Skeletal muscle cell (primary cell): ENCODE data around the gene MCOLN3.
A peak's percentile ranks its signal among the peaks of the same experiment; 100 is the strongest.

Experiments used
- DNase-seq: peaks from one replicate; pipeline ENCODE4 v3.0.0-alpha.2; 2010; ENCODE audit warnings: low read depth
- H3K4me3 ChIP-seq: 2 replicates; pipeline ENCODE4 v1.5.1; 2011; ENCODE audit warnings: low read depth, mild to moderate bottlenecking, control low read depth, low read length, moderate library complexity

MCOLN3 gene, protein sequence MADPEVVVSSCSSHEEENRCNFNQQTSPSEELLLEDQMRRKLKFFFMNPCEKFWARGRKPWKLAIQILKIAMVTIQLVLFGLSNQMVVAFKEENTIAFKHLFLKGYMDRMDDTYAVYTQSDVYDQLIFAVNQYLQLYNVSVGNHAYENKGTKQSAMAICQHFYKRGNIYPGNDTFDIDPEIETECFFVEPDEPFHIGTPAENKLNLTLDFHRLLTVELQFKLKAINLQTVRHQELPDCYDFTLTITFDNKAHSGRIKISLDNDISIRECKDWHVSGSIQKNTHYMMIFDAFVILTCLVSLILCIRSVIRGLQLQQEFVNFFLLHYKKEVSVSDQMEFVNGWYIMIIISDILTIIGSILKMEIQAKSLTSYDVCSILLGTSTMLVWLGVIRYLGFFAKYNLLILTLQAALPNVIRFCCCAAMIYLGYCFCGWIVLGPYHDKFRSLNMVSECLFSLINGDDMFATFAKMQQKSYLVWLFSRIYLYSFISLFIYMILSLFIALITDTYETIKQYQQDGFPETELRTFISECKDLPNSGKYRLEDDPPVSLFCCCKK

DNA sequence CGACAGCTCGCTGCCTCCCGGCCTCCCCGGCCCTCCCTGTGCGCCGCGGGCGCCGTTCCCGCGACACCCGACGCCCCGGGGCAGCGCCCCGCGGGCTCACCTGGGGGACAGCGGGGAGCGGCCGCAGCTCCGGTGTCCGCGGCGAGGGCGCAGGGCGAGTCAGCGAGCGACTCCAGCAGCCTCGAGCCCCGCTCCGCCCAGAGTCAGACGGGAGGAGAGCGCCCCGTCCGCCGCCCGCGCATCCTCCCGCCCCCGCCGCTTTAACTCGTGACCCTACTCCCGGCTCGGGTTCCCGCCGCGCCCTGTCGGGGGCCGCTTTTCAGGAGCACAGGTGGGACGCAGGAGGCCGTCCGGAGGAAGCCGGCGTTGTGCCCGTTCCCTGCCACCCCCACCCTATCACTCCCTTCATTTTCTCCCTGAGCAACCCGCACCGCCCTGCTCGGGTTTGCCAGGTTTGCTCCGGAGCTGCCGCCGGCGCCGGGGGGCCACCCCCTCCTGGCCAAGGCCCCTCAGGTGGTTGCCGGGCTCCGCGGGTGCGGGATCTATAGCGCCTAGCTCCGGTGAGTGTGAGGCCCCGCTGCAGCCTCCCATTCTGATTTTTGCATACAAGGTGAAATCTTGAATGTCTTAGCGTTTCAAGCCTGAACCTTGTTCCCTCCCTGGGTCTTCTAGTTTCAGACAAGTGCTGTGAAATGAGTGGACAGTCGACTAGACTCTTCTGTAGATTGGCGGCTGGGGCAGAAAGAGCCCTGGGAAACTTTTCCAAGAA, at the start of gene MCOLN3:
TSS of gene MCOLN3 (minus strand) at position 205 of the 769 bp plus-strand sequence. CDS start 3,140 bp downstream, outside the sequence.
- H3K4me3 ChIP-seq, result peak within 1 kb of the TSS; percentile 34
- no peak for DNase-seq

DNA sequence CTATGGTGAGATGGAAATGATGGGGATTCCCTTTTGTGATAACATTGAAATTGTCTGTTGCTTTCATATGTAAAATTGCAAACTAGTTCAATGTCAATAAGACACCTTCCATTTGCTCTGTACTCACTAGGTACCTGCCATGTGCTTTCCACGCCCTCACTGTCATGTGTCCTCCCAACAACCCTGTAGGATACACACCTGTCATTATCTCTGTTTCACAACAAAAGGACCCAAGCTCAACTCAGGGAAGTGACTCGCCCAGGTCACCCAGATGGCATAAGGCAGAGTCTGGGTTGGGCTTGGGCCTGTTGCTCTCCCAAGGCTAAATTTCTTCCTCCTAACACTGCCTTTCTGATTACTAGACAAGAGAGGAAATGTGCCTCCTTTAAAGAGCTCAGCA, 45.3 kb upstream of the MCOLN3 start:
- no peak overlapping the region for H3K4me3 ChIP-seq
- DNase-seq, result no peak

DNA sequence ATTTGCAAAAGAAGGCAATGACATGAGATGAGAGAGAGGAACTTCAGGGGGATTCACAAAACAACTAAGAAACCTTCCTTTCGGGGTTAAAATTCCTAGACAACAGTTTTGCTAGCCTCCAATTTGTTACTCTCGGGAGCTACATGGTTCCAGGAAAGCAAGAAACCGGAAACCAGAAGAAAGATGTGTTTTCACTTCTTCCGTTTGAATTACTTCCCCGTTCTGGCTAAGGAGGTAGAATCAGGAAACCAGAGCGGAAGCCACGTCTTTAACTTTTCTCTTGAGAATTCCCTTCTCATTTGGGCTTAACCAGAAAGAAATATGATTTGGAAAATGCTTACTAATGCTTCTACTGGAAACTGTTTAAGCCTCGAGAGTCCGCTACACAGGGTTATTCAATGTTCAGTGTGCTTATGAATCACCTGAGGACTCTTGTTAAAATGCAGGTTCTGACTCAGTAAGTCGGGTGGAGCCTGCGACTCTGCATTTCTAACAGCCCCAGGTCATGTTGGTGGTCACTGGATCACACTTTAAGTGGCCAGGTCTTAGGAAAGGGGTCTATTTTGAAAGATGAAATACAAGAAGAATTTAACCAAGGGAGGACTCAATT, 43.5 kb upstream of the MCOLN3 start:
- no peak for DNase-seq
- peak overlapping the region; percentile 17 for H3K4me3 ChIP-seq

DNA sequence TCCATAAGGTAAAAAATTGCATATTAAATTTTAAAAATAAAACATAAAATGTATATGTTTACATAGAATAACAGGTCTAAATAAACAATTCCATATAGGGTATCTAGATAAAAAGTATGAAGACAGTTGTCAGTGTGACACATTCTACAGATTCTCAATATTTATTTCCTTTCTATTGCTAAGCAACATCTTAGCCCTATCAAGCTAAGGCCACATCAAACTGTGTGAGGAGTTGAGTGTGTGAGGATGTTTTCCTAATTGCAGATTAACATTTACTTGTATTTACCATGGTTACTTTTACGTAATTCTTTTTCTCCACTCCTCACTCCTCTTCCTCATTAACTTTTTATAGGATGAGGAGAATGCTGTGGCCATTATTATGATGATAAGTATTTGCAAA, 41.9 kb upstream of the MCOLN3 start:
- H3K4me3 ChIP-seq, result no peak overlapping the region
- DNase-seq, result no peak

DNA sequence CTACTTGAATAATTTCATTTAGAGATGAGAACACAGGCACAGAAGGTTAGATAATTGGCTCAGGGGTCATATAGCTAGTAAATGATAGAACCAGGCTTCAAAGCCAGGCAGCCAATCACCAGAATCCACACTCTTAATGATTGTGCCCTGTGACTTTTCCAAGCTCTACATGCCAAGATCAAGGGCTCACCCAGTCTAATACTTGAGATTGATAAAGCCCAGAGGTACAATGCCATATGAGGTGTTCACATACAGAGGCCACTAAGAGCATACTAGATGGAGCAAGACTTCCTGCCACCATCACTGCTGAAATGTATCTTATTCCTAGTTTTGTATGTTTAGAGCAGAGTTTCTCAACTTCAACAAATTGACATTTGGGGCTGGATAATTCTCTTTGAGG, 40.9 kb upstream of the MCOLN3 start:
- no peak overlapping the region for H3K4me3 ChIP-seq
- DNase-seq, result no peak

DNA sequence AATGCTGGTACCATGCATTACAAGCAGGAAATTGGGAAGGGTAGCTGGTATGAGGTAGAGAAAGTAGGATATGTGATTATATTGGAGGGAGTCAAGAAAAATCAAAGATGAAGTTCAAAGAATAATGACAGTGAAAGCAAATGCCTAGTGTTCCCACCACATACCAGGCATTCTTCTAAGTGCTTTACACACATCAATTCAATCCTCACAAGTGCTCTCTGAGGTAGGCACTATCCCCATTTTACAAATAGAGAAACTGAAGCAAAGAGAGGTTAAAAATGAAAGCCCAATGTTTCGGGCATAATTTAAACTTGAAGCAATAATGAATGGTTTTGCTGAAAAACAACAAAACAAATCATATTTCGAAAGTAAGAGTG, 40.1 kb upstream of the MCOLN3 start:
- DNase-seq, result no peak
- H3K4me3 ChIP-seq, result no peak overlapping the region

DNA sequence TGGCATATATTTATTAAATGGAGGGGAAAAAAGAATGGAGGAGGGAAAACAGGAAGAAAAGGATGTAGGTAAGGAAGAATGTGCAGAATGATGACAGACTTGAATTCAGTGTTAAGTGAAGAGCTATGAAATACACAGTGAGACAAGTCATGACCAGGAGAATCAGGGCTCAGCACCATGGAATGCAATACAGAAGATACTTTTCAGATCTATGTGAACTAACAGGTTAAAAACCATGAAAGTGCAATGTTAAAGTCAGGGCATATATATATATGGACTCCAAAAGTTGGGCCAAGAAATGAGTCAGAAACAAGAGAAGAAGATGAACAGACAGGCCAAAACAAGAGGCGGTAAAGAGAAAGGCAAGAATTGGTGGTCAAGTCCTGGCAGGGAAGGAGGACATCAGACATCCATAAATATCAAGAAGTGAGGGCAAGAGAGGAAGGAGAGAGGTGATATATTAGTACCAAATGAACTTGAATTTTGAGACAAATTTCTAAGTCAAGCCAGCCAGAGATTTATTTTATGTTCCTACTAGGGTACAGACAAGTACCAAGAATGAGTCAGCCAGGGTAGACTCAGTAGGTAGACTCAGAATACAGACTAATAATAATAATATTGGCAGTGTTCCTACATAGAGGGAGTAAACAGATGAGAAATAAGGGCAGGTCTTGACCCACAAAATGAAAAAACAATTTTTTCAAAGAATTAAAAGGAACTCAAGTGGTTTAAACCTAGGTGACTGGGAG, 39.5 kb upstream of the MCOLN3 start:
- H3K4me3 ChIP-seq, result no peak overlapping the region
- DNase-seq, result no peak

DNA sequence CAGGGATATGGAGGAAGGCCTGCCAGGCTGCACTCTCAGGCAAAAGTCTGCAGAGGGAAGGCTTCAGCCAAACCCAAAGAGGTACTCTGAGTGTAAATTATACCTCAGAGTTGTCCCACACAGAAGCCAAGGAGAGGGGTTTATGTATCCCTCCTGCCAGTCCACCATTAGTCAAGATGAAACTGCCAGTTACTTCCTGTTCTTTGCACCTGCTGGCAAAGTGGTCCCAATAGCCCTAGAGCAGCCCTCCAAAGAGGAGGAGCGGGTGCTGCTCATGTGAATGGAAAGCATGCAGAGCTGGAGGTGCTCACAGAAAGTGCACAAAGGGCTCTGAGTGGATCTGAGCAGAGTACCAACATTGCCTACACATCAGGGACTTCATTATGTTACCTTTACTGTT, 37.1 kb upstream of the MCOLN3 start:
- DNase-seq, result no peak
- no peak overlapping the region for H3K4me3 ChIP-seq

DNA sequence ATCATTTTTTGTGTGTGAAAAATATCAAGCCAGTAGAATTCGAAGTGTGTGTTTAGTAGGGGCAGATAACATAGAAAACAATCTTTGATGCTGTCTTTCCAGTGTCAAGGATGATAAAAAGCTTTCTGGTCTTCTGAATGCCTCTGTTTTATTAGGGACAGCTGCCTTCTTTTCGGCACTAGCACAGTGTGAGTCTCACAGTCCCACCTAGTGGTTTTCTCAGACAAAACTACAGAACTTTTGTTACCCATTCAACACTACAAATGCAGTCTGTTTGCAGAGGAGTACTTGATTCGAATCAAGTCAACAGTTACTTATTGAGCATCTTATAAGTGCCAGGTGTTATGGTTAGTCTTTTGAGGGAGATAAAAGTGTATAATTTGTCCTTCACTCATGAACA, 30.6 kb upstream of the MCOLN3 start:
- H3K4me3 ChIP-seq, result no peak overlapping the region
- no peak for DNase-seq

DNA sequence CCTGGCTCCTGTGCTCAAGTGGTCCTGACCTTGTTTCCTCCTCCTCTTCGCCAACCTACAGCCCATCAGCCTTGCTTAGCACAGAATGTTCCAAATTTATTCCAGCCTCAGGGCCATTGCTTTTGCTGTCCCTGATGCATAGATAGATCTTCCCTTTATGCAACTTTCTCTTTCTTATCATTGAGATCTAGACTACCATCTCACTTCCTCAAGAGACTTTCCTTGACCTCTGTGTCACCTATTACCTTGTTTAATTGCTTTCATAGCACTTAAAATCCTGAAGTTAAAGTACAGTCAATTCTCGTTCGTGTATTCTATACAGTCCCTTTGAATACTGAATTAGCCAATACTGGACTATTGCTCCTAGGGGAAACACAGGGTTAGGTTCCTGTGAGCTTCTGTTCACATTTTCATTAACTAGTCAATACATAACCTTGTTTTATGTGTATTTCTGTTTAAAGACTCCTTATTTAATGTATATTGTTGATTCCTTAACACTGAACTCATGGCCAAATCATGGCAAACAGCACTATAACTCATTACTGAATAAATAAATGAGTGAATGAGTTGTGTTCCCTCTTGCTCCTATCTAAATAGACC, 26.2 kb upstream of the MCOLN3 start:
- H3K4me3 ChIP-seq, result no peak overlapping the region
- no peak for DNase-seq

DNA sequence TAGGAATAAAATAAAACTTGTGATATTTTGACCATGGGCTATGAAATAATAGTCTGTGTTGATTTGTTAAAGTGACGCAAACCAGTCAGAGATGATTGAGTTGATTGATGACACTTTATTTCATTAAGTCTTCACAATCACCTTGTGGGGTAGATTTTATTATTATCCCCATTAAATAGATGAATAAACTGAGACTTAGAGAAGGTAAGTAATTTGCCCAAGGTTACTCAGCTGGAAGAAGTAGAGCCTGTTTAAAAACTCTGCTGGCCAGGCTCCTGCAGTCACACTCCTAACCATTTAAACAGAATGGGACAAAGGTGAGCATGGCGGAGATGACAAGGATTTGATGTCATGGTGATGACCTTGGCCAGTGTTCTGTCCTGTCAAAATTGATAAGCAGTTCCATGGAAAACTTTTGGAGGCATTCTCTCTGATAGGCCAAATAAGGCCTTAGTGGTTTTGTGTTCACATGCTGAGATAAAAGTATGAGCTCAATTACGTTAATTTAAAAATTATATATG, 22.7 kb upstream of the MCOLN3 start:
- no peak for DNase-seq
- H3K4me3 ChIP-seq, result no peak overlapping the region

DNA sequence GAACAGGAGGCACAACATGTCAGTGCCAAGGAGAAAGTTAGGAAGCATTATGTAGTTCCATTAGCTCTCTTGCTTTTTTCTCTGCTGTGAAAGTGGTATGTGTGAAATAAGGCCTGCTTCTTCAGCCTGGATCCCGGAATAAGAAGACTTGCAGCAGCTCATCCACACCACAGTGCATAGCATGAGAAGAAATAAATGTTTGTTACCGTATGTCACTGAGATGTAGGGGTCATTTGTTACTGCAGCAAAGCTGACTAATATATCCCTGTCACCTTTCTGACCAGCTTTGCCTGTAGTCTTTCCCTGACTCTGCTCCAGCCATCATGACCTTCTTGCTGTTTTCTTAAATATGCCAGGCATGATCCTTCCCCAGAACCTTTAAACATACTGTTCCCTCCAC, 20.5 kb upstream of the MCOLN3 start:
- DNase-seq, result no peak
- H3K4me3 ChIP-seq, result no peak overlapping the region

DNA sequence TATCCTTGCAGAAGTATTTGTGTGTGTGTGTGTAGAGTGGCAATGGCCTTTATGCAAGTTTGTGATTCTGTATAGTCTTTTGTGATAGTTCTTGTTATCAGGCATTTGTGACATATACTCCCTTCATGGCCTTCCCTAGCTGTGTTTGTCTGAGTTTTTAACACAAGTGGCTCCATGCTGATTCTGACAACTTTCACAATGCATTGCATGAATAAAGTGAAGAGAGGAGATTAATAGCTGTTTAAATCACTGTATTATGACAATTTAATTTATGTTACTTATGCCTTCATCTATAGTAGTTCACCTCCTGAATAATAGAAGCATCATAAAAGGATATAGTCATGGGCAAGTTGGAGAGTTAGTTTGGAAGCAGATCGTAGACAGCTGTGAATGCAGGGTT, 17.2 kb upstream of the MCOLN3 start:
- no peak overlapping the region for H3K4me3 ChIP-seq
- DNase-seq, result no peak

DNA sequence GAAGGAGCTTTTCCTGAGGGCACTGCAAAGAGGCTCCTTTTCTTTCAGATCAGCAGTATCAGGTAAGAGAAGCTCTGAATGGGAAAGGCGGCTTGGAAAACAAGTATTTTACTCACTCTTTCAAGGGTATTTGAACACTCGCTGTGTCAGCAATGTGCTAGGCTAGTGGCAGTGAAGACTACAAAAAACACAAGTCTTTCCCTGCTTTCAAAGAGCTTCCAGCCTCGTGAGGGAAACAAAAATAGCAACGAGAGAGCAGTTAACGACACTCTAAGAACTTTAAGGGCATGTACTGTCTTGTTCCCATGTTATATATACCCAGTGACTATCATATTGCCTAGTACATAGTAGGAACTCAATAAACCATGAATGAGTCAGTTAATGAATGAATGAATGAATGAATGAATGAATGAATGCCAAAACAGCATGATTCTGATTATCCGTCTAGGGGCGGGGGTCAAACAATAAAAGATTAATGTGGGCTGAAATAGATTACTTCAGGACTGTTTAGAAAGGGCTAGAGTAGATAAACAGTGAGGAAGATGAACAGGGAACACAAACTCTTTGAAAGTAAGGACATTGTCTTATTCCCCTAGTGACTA, 14.2 kb upstream of the MCOLN3 start:
- peak overlapping the region; percentile 57 for H3K4me3 ChIP-seq
- DNase-seq, result no peak

DNA sequence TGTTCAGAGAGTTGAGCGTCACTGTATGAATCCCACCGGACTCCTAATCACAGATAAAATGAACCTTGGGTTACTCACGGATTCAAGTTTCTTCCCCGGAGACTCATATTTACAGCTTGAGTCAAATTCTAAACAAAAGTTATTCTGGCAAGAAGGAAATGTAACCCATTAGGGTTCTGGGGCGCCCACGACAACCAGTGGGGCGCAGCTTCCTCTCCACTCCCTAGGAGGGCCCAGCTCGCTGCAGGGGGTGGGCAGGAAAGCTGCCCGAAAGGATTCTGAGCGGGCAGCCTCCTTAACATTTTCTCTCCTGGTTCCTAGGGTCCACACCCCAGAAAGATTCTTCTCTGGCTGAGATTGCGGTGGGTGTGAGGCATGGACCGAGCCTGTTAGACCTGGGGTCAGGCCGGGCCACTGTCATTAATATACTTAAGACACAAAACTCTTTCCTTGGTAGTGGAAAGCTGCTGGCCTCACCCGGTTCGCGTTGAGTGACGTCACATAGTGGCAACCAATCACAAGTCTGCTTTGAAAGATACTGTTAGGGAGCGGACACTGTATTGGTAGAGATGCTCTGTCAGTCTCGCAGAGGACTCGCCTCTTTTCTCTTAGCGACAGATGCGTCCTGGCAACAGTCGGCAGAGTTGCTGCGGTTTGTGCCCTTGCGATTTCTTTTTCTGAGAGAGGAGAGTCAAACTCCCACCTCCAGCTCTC, 13.6 kb upstream of the MCOLN3 start:
- H3K4me3 ChIP-seq, result peak overlapping the region; percentile 57
- peak; percentile 93 for DNase-seq

DNA sequence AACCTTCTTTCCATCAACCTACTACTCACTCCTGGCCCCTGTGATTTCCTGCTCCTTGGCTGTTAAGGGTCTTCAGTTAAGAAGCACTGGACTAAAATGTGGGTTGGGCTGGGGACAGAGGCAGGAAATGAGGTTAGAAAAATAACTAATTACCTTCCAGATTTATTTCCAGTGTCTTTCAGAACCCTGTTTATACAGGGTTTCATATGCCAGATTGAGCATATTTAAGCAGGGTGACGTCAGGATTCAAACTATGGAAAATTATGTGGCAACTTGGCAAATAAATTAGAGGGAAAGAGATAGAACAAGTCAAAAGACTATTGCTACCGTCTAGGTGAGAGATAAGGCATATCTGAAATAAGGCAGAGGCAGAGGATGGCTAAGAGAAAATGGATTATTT, 11.7 kb upstream of the MCOLN3 start:
- no peak overlapping the region for H3K4me3 ChIP-seq
- DNase-seq, result no peak

DNA sequence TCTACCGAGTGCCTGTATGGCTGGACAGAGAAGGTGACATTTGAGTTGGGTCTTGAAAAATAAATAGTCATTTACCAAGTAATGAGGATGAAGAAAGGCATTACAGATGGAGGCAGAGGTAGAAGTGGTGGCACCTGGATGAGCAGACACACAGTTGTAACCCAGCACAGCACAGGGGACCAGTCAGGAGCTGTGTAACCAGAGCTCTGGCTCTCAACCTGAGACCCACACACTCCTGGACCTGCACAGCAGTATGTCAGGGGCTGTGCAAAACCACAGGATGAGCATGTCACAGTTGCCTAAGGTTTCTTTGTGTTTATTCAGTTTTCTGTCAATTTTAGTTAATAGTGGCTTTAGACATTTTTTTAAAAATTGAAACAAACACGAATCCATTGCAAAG, 11.3 kb upstream of the MCOLN3 start:
- DNase-seq, result no peak
- H3K4me3 ChIP-seq, result no peak overlapping the region

DNA sequence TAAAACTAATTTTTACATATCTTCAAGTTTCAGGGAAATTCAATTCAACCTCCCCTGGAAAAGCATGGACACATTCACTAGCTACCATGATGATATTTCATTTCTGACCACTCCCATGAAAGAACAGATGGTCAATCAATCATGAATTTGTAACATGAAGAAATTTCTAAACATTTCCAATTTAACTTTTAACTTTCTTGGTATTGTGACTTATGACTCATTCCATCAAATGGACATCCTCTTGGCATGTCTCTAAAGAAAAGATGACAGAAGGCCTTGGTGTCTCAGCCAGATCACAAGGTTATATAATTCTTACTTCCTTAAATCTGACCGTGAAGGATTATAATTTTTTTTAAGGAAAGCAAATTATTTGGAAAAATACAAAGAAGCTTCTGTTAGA, 10.5 kb upstream of the MCOLN3 start:
- DNase-seq, result no peak
- H3K4me3 ChIP-seq, result no peak overlapping the region
